H9 (cell line): ENCODE data around the gene RMDN2. TPM values are rescaled to one million over a fixed set of nuclear protein-coding genes. Genes with fewer than 3 reads are reported as not detected.

Source experiments
- DNase-seq: peaks from one replicate; pipeline ENCODE4 v3.0.0-alpha.2; 2017
- H2AFZ ChIP-seq: one replicate; pipeline ENCODE4 v1.6.1; 2013; ENCODE audit warnings: mild to moderate bottlenecking, low read length, control low read depth, moderate library complexity
- H2AK5ac ChIP-seq: 2 replicates; pipeline ENCODE4 v1.6.1; 2013; ENCODE audit warnings: low read length, control low read depth, mixed read lengths; ENCODE audit not compliant: insufficient read length
- H2BK120ac ChIP-seq: one replicate; pipeline ENCODE4 v1.6.1; 2013; ENCODE audit warnings: low read depth, mild to moderate bottlenecking, low read length, control low read depth, inconsistent platforms; ENCODE audit not compliant: poor library complexity, severe bottlenecking
- H2BK12ac ChIP-seq: 2 replicates; pipeline ENCODE4 v1.6.1; 2013; ENCODE audit warnings: low read length, control low read depth, mixed read lengths, low read depth; ENCODE audit not compliant: insufficient read length
- H2BK15ac ChIP-seq: 2 replicates; pipeline ENCODE4 v1.6.1; 2013; ENCODE audit warnings: low read depth, low read length, control low read depth
- H2BK20ac ChIP-seq: one replicate; pipeline ENCODE4 v1.6.1; 2013; ENCODE audit warnings: low read depth, mild to moderate bottlenecking, low read length, control low read depth, inconsistent platforms; ENCODE audit not compliant: poor library complexity, severe bottlenecking
- H2BK5ac ChIP-seq: 2 replicates; pipeline ENCODE4 v1.6.1; 2013; ENCODE audit warnings: low read length, control low read depth, mixed read lengths; ENCODE audit not compliant: insufficient read length
- H3K14ac ChIP-seq: 2 replicates; pipeline ENCODE4 v1.6.1; 2013; ENCODE audit warnings: low read length, control low read depth; ENCODE audit not compliant: insufficient read depth
- H3K18ac ChIP-seq: 2 replicates; pipeline ENCODE4 v1.6.1; 2013; ENCODE audit warnings: low read depth, mild to moderate bottlenecking, mixed read lengths, low read length, control low read depth; ENCODE audit not compliant: insufficient read length
- H3K23ac ChIP-seq: 2 replicates; pipeline ENCODE4 v1.6.1; 2013; ENCODE audit warnings: low read length, control low read depth, mixed read lengths, low read depth; ENCODE audit not compliant: insufficient read length
- H3K23me2 ChIP-seq: 2 replicates; pipeline ENCODE4 v1.6.1; 2013; ENCODE audit warnings: low read depth, mild to moderate bottlenecking, mixed read lengths, low read length, control low read depth; ENCODE audit not compliant: insufficient read length, poor library complexity, severe bottlenecking
- H3K27ac ChIP-seq: 2 replicates; pipeline ENCODE4 v1.5.1; 2013; ENCODE audit warnings: low read length, control low read depth, mixed read lengths, low read depth; ENCODE audit not compliant: insufficient read length
- H3K27me3 ChIP-seq: 2 replicates; pipeline ENCODE4 v1.6.1; 2013; ENCODE audit warnings: low read length, control low read depth, inconsistent platforms; ENCODE audit not compliant: insufficient read depth
- H3K4ac ChIP-seq: 2 replicates; pipeline ENCODE4 v1.6.1; 2013; ENCODE audit warnings: low read depth, mild to moderate bottlenecking, control low read depth, inconsistent platforms, low read length, moderate library complexity
- H3K4me1 ChIP-seq: 2 replicates; pipeline ENCODE4 v1.6.1; 2013; ENCODE audit warnings: low read length, control low read depth, inconsistent platforms; ENCODE audit not compliant: insufficient read depth
- H3K4me2 ChIP-seq: 2 replicates; pipeline ENCODE4 v1.6.1; 2013; ENCODE audit warnings: low read length, control low read depth, mixed read lengths; ENCODE audit not compliant: insufficient read length, insufficient read depth
- H3K56ac ChIP-seq: 2 replicates; pipeline ENCODE4 v1.6.1; 2013; ENCODE audit warnings: low read depth, mild to moderate bottlenecking, mixed read lengths, low read length, control low read depth; ENCODE audit not compliant: insufficient read length
- H3K79me1 ChIP-seq: 2 replicates; pipeline ENCODE4 v1.6.1; 2013; ENCODE audit warnings: low read depth, mild to moderate bottlenecking, moderate library complexity, low read length, control low read depth, inconsistent platforms; ENCODE audit not compliant: insufficient read depth, poor library complexity, severe bottlenecking
- H3K79me2 ChIP-seq: 2 replicates; pipeline ENCODE4 v1.6.1; 2013; ENCODE audit warnings: low read length, control low read depth, inconsistent platforms; ENCODE audit not compliant: insufficient read depth
- H3K9ac ChIP-seq: 2 replicates; pipeline ENCODE4 v1.6.1; 2013; ENCODE audit warnings: low read length, control low read depth, mixed read lengths; ENCODE audit not compliant: insufficient read length; ENCODE audit errors: extremely low read depth
- H3K9me3 ChIP-seq: one replicate; pipeline ENCODE4 v1.6.1; 2013; ENCODE audit warnings: low read depth, low read length, inconsistent platforms; ENCODE audit not compliant: control insufficient read depth
- H3T11ph ChIP-seq: one replicate; pipeline ENCODE4 v1.6.1; 2013; ENCODE audit warnings: mild to moderate bottlenecking, low read length, control low read depth, inconsistent platforms
- H4K20me1 ChIP-seq: one replicate; pipeline ENCODE4 v1.6.1; 2013; ENCODE audit not compliant: control insufficient read depth, insufficient read length, insufficient read depth
- H4K5ac ChIP-seq: 2 replicates; pipeline ENCODE4 v1.6.1; 2013; ENCODE audit warnings: low read depth, mild to moderate bottlenecking, mixed read lengths, low read length, control low read depth; ENCODE audit not compliant: insufficient read length
- H4K8ac ChIP-seq: replicated peaks from 2 replicates; pipeline ENCODE4 v1.6.1; 2013; ENCODE audit warnings: low read length, control low read depth, mixed read lengths, low read depth; ENCODE audit not compliant: insufficient read length
- H4K91ac ChIP-seq: 2 replicates; pipeline ENCODE4 v1.6.1; 2013; ENCODE audit warnings: low read depth, mild to moderate bottlenecking, moderate library complexity, mixed read lengths, low read length, control low read depth; ENCODE audit not compliant: insufficient read length
- H3K27ac Mint-ChIP-seq, 3 experiments: 2 replicates in 2 of 3; 3 replicates in 1 of 3; pipeline ENCODE4 v1.8.0; 2020 to 2021; ENCODE audit warnings: mixed read lengths in 3 of 3, mild to moderate bottlenecking in 1 of 3, moderate library complexity in 1 of 3
- H3K27me3 Mint-ChIP-seq: 2 replicates; pipeline ENCODE4 v1.8.0; 2021; ENCODE audit warnings: low read depth, mild to moderate bottlenecking, moderate library complexity, mixed read lengths
- H3K36me3 Mint-ChIP-seq, 3 experiments: 2 replicates in 2 of 3; 3 replicates in 1 of 3; pipeline ENCODE4 v1.8.0; 2020 to 2021; ENCODE audit warnings: low read depth in 3 of 3, mixed read lengths in 3 of 3; ENCODE audit not compliant: insufficient read depth in 1 of 3
- H3K4me1 Mint-ChIP-seq, 2 experiments: 2 replicates each; pipeline ENCODE4 v1.8.0; 2020; ENCODE audit warnings: mixed read lengths in 2 of 2
- H3K4me3 Mint-ChIP-seq, 2 experiments: 2 replicates in 1 of 2; 3 replicates in 1 of 2; pipeline ENCODE4 v1.8.0; 2020 to 2021; ENCODE audit warnings: mild to moderate bottlenecking in 2 of 2, mixed read lengths in 2 of 2, moderate library complexity in 1 of 2
- H3K9me3 Mint-ChIP-seq, 2 experiments: 2 replicates in 1 of 2; 3 replicates in 1 of 2; pipeline ENCODE4 v1.8.0; 2020; ENCODE audit warnings: mild to moderate bottlenecking in 2 of 2, mixed read lengths in 2 of 2, moderate library complexity in 1 of 2
- WGBS: extraction: QIAGEN DNeasy Blood & Tissue Kit; methylation state at CpG from one replicate; pipeline ENCODE4 v1.1.7; 2013; ENCODE audit warnings: missing lambda C conversion rate, low lambda C conversion rate, mixed read lengths; ENCODE audit not compliant: insufficient read length; ENCODE audit errors: extremely low coverage; 5-methylcytosine and 5-hydroxymethylcytosine counted together
- total RNA-seq: library from RNA; stranded (reverse); gene quantifications from 2 replicates; pipeline ENCODE4 v1.2.1, GENCODE V29; 2021
- TF ChIP-seq, protein P1 (sequence below): fragments of 200-600 bp; sonication (generic); conservative IDR thresholded peaks from 3 replicates; pipeline ENCODE4 v1.8.0; 2021; ENCODE audit warnings: antibody characterized with exemption, mild to moderate bottlenecking

The RMDN2 gene
- total RNA-seq, 1 experiment from 2014 or later, result 2.8 TPM

DNA sequence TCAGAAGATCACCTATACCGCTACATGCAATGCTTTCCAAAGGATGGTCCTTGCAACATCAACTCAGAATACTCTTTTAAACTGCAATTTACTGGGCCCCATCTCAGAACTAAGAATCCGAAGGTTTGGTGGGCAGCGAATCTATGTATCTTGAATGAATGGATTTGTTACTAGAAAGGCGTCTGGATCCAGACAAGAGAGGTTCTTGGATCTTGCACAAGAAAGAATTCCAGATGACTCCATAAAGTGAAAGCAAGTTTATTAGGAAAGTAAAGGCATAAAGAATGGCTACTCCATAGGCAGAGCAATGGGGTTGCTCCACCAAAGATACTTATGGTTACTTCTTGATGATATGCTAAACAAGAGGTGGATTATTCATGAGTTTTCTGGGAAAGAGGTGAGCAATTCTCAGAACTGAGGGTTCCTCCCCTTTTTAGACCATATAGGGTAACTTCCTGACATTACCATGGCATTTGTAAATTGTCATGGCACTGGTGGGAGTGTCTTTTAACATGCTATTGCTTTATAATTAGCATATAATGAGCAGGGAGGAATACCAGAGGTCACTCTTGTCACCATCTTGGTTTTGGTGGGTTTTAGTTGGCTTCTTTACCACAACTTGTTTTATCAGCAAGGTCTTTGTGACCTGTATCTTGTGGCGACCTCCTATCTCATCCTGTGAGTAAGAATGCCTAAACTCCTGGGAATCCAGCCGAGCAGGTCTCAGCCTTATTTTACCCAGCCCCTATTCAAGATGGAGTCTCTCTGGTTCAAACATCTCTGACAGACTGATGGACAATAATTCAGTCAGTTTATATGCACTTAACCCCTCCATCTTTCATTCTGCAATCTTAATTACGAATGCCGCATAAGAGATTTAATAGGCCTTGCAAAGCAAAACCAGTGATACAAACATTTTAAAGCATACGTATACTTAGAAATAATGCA is 7.5 kb upstream of the RMDN2 start:
- no peak overlapping the region for H2BK15ac ChIP-seq

More for the DNA sequence above, 7.5 kb upstream of the RMDN2 start:
- H3K9me3 Mint-ChIP-seq, result no peaks in the 10 kb centered on the region
- H3K4ac ChIP-seq, result no peak overlapping the region
- H3K56ac ChIP-seq, result no peak overlapping the region
- TF ChIP-seq, protein P1, sequence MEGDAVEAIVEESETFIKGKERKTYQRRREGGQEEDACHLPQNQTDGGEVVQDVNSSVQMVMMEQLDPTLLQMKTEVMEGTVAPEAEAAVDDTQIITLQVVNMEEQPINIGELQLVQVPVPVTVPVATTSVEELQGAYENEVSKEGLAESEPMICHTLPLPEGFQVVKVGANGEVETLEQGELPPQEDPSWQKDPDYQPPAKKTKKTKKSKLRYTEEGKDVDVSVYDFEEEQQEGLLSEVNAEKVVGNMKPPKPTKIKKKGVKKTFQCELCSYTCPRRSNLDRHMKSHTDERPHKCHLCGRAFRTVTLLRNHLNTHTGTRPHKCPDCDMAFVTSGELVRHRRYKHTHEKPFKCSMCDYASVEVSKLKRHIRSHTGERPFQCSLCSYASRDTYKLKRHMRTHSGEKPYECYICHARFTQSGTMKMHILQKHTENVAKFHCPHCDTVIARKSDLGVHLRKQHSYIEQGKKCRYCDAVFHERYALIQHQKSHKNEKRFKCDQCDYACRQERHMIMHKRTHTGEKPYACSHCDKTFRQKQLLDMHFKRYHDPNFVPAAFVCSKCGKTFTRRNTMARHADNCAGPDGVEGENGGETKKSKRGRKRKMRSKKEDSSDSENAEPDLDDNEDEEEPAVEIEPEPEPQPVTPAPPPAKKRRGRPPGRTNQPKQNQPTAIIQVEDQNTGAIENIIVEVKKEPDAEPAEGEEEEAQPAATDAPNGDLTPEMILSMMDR, result no peak
- H3K4me1 Mint-ChIP-seq, result peaks cover 4 to 12% of the 10 kb centered on the region in 2 experiments
- H3K23me2 ChIP-seq, result no peaks in the 10 kb centered on the region
- H4K8ac ChIP-seq, result no peak overlapping the region
- no peaks in the 10 kb centered on the region for H3K79me2 ChIP-seq
- H3K4me3 Mint-ChIP-seq, result no peak overlapping the region
- no peaks in the 10 kb centered on the region for H3K9me3 ChIP-seq
- no CpG with 5 or more reads among the region's 9 CpGs for WGBS
- no peaks in the 10 kb centered on the region for H3K36me3 Mint-ChIP-seq
- H3K14ac ChIP-seq, result no peak overlapping the region
- H3K27ac ChIP-seq, result no peak overlapping the region
- H3K18ac ChIP-seq, result no peak overlapping the region
- H4K5ac ChIP-seq, result no peak overlapping the region
- no peak overlapping the region for H2BK5ac ChIP-seq
- H3K79me1 ChIP-seq, result no peaks in the 10 kb centered on the region
- no peak overlapping the region for H2BK20ac ChIP-seq
- H2BK120ac ChIP-seq, result no peak overlapping the region
- no peak for DNase-seq
- H3K4me2 ChIP-seq, result no peak overlapping the region
- H3K9ac ChIP-seq, result no peak overlapping the region
- no peak overlapping the region for H2AK5ac ChIP-seq
- H4K91ac ChIP-seq, result no peak overlapping the region
- H2AFZ ChIP-seq, result no peak overlapping the region
- no peak overlapping the region for H3T11ph ChIP-seq
- no peak overlapping the region for H3K27ac Mint-ChIP-seq
- no peaks in the 10 kb centered on the region for H3K4me1 ChIP-seq
- H2BK12ac ChIP-seq, result no peak overlapping the region
- H3K27me3 ChIP-seq, result no peaks in the 10 kb centered on the region
- no peak overlapping the region for H3K23ac ChIP-seq
- H4K20me1 ChIP-seq, result no peaks in the 10 kb centered on the region
- peaks cover 1% of the 10 kb centered on the region for H3K27me3 Mint-ChIP-seq
